NCI-H2107 treated with DMSO at 0.1 percent for 48 hours (cell line): ENCODE results near the gene ST7.
"Not testable (repeated sequence)": the region's sequence is repeated elsewhere in the genome, so short reads cannot be mapped to it uniquely, and the experiment has no call there.

Experiments used
- DNase-seq: peaks from one replicate; lab custom pipeline; 2025; ENCODE audit not compliant: unreplicated experiment; lab: John Stamatoyannopoulos, UW

Gene ST7

GRCh38 chr7:116949941-116950801, 3.1 kb upstream of the ST7 start:
- no peak for DNase-seq

- DNase-seq = no peak
Measured at GRCh38 chr7:116950889-116951351, 2.4 kb upstream of the ST7 start.

GRCh38 chr7:116951366-116952292, 1.7 kb upstream of the ST7 start:
- no peak for DNase-seq

- DNase-seq = peak; percentile 65
Measured at GRCh38 chr7:116952635-116953371, 498 bp upstream of the ST7 start.

GRCh38 chr7:116953906-116954838, 871 bp downstream of the ST7 start:
- peak; percentile 79 for DNase-seq

GRCh38 chr7:116955340-116955739, 2.0 kb downstream of the ST7 start:
- no peak for DNase-seq

GRCh38 chr7:116955801-116956476, 2.6 kb downstream of the ST7 start:
- no peak for DNase-seq

- no peak for DNase-seq
Measured at GRCh38 chr7:116956477-116956804, 3.1 kb downstream of the ST7 start.

- DNase-seq = no peak
Measured at GRCh38 chr7:116957874-116958273, 4.6 kb downstream of the ST7 start.

- DNase-seq = not testable (repeated sequence)
Measured at GRCh38 chr7:116961966-116962673, 8.8 kb downstream of the ST7 start.

GRCh38 chr7:116963234-116963633, 9.9 kb downstream of the ST7 start:
- no peak for DNase-seq

GRCh38 chr7:116966601-116967000, 13.3 kb downstream of the ST7 start:
- no peak for DNase-seq

GRCh38 chr7:116967254-116967922, 14.1 kb downstream of the ST7 start:
- no peak for DNase-seq

- DNase-seq = no peak
Measured at GRCh38 chr7:116967983-116968382, 14.7 kb downstream of the ST7 start.

- DNase-seq = no peak
Measured at GRCh38 chr7:116968631-116969030, 15.3 kb downstream of the ST7 start.

- DNase-seq = no peak
Measured at GRCh38 chr7:116969371-116969902, 16.1 kb downstream of the ST7 start.

GRCh38 chr7:116970238-116970910, 17.1 kb downstream of the ST7 start:
- DNase-seq = no peak

- DNase-seq = not testable (repeated sequence)
Measured at GRCh38 chr7:116971153-116971552, 17.9 kb downstream of the ST7 start.
